Measurements from ENCODE around the gene XDH. TPM values are rescaled to one million over a fixed set of nuclear protein-coding genes. Genes with fewer than 3 reads are reported as not detected.

Gene XDH
- total RNA-seq, 4 donors from 2014 or later = 25.9 to 57.9 (median 37.2) TPM

- H3K36me3 ChIP-seq = no peaks in the 10 kb centered on the region
- H3K27me3 ChIP-seq = no peaks in the 10 kb centered on the region
- WGBS, 2 donors (ENCODE audit: low coverage in 1 of 2) = 46 to 61% methylated on average over 2 to 5 of the region's 5 CpGs
- in situ Hi-C loops (cut with MboI; ENCODE audit: low pct_ligation_motif_present in 1 of 4, low pct_unique_long_range_greater_than_20kb in 1 of 4, low sequenced_read_pairs in 3 of 4) = no loop called here
- peak; percentile 11 for DNase-seq
- H3K4me1 ChIP-seq = peaks cover 0 to 8% (median 0%) of the 10 kb centered on the region in 4 donors
- no peaks in the 10 kb centered on the region for H3K9me3 ChIP-seq
- intact Hi-C loops (cut with DNase I; ENCODE audit: low total_unique reads) = no loop called here
- H3K4me3 ChIP-seq = no peak overlapping the region
- no peak overlapping the region for H3K27ac ChIP-seq
- no peak for TF ChIP-seq POLR2A (IDR thresholded peaks at IDR 0.05)
- TF ChIP-seq, protein P1, sequence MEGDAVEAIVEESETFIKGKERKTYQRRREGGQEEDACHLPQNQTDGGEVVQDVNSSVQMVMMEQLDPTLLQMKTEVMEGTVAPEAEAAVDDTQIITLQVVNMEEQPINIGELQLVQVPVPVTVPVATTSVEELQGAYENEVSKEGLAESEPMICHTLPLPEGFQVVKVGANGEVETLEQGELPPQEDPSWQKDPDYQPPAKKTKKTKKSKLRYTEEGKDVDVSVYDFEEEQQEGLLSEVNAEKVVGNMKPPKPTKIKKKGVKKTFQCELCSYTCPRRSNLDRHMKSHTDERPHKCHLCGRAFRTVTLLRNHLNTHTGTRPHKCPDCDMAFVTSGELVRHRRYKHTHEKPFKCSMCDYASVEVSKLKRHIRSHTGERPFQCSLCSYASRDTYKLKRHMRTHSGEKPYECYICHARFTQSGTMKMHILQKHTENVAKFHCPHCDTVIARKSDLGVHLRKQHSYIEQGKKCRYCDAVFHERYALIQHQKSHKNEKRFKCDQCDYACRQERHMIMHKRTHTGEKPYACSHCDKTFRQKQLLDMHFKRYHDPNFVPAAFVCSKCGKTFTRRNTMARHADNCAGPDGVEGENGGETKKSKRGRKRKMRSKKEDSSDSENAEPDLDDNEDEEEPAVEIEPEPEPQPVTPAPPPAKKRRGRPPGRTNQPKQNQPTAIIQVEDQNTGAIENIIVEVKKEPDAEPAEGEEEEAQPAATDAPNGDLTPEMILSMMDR (IDR thresholded peaks at IDR 0.05) = no peak
Observed at GRCh38 chr2:31429759-31430438, 15.4 kb upstream of the XDH start.

- H3K9me3 ChIP-seq = no peaks in the 10 kb centered on the region
- in situ Hi-C loops (cut with MboI; ENCODE audit: low pct_ligation_motif_present in 1 of 4, low pct_unique_long_range_greater_than_20kb in 1 of 4, low sequenced_read_pairs in 3 of 4) = no loop called here
Observed at GRCh38 chr2:31429040-31429439, 14.5 kb upstream of the XDH start.

GRCh38 chr2:31428001-31428418, 13.5 kb upstream of the XDH start:
- TF ChIP-seq POLR2A (IDR thresholded peaks at IDR 0.05) = no peak
- TF ChIP-seq EP300 (IDR thresholded peaks at IDR 0.05; ENCODE audit: low read depth) = no peak
- no peak for TF ChIP-seq POLR2AphosphoS5 (IDR thresholded peaks at IDR 0.05)
- TF ChIP-seq, protein P1 (IDR thresholded peaks at IDR 0.05) = no peak
- H3K4me1 ChIP-seq = peaks cover 0 to 8% (median 0%) of the 10 kb centered on the region in 4 donors
- 67% methylated on average over 4 of the region's 4 CpGs; no CpG with 5 or more reads in 1 of the 2 donors for WGBS, 2 donors (ENCODE audit: low coverage in 1 of 2)
- no peaks in the 10 kb centered on the region for H3K27me3 ChIP-seq
- intact Hi-C loops (cut with DNase I; ENCODE audit: low total_unique reads) (no loop called here), in situ Hi-C loops (cut with MboI; ENCODE audit: low pct_ligation_motif_present in 1 of 4, low pct_unique_long_range_greater_than_20kb in 1 of 4, low sequenced_read_pairs in 3 of 4) (no loop called here)
- no peak overlapping the region for H3K4me3 ChIP-seq
- no peaks in the 10 kb centered on the region for H3K9me3 ChIP-seq
- H3K27ac ChIP-seq = no peak overlapping the region
- H3K36me3 ChIP-seq = no peaks in the 10 kb centered on the region
- DNase-seq = no peak

More at GRCh38 chr2:31429040-31429439, 14.5 kb upstream of the XDH start:
- Histone ChIP-seq H3K27me3 (no peaks in the 10 kb centered on the region), H3K27ac (no peak overlapping the region), H3K4me1 (peaks cover 0 to 8% (median 0%) of the 10 kb centered on the region in 4 donors), H3K36me3 (no peaks in the 10 kb centered on the region), H3K4me3 (no peak overlapping the region)
- TF ChIP-seq, protein P1 (IDR thresholded peaks at IDR 0.05) = no peak
- TF ChIP-seq EP300 (IDR thresholded peaks at IDR 0.05; ENCODE audit: low read depth) = no peak
- TF ChIP-seq POLR2A (IDR thresholded peaks at IDR 0.05) = no peak
- TF ChIP-seq POLR2AphosphoS5 (IDR thresholded peaks at IDR 0.05) = no peak
- intact Hi-C loops (cut with DNase I; ENCODE audit: low total_unique reads) = no loop called here
- no peak for DNase-seq

DNA sequence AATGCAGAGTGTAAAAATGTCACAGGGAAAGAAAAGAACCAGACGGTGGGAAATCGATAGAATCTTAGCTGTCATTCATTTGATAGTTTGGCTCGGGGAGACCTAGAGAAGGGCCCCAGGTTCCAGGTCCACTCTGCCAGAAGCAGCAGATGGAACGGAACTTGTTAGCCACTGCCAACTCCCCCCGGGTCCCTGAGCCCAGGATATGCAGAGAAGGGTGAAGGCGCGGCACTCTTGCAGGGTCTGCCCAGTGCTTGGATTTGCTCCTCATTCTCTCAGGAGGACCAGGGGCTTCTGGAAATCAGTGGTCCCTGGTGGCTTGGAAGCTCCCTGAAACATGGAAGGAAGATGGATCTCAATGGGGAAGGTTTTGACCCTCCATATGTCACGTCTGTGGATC, 11.6 kb upstream of the XDH start:
- H3K36me3 ChIP-seq = no peaks in the 10 kb centered on the region
- no peak for DNase-seq
- H3K4me3 ChIP-seq = no peak overlapping the region
- intact Hi-C loops (cut with DNase I; ENCODE audit: low total_unique reads) (no loop called here), in situ Hi-C loops (cut with MboI; ENCODE audit: low pct_ligation_motif_present in 1 of 4, low pct_unique_long_range_greater_than_20kb in 1 of 4, low sequenced_read_pairs in 3 of 4) (no loop called here)
- H3K9me3 ChIP-seq = no peaks in the 10 kb centered on the region
- WGBS, 2 donors (ENCODE audit: low coverage in 1 of 2) = 80 to 90% methylated on average over 2 to 8 of the region's 8 CpGs
- TF ChIP-seq POLR2A (IDR thresholded peaks at IDR 0.05) = no peak
- no peak for TF ChIP-seq POLR2AphosphoS5 (IDR thresholded peaks at IDR 0.05)
- TF ChIP-seq EP300 (IDR thresholded peaks at IDR 0.05; ENCODE audit: low read depth) = no peak
- TF ChIP-seq, protein P1 (IDR thresholded peaks at IDR 0.05) = no peak
- no peaks in the 10 kb centered on the region for H3K27me3 ChIP-seq
- no peak overlapping the region for H3K27ac ChIP-seq
- H3K4me1 ChIP-seq = peaks cover 0 to 14% (median 0%) of the 10 kb centered on the region in 4 donors
